22Rv1 (cell line): ENCODE results near the gene CFAP141.

Experiments used
- H3K27ac ChIP-seq: fragments of 450-650 bp; 2 replicates; pipeline ENCODE4 v1.5.1; 2017
- CTCF ChIP-seq: fragments of 450-650 bp; IDR thresholded peaks from 2 replicates; pipeline ENCODE4 v1.5.1; 2017; ENCODE audit warnings: mild to moderate bottlenecking
- ZFX ChIP-seq: fragments of 450-650 bp; IDR thresholded peaks from 2 replicates; pipeline ENCODE4 v1.6.1; 2017; ENCODE audit warnings: antibody characterized with exemption, borderline replicate concordance

CFAP141 gene

GRCh38 chr1:154154534-154155191, 51.5 kb downstream of the CFAP141 start, which contains the start of gene NUP210L:
TSS of gene NUP210L (minus strand) at chr1:154155073.
- peak within 1 kb of the TSS; percentile 43 for H3K27ac ChIP-seq
- no peak for TF ChIP-seq ZFX
- no peak for TF ChIP-seq CTCF

GRCh38 chr1:154154053-154154452, 52.1 kb downstream of the CFAP141 start:
- TF ChIP-seq ZFX (no peak), CTCF (no peak)

GRCh38 chr1:154151311-154151710, 54.8 kb downstream of the CFAP141 start:
- TF ChIP-seq ZFX: no peak
- no peak for TF ChIP-seq CTCF
- no peak overlapping the region for H3K27ac ChIP-seq

More at GRCh38 chr1:154154053-154154452, 52.1 kb downstream of the CFAP141 start:
- H3K27ac ChIP-seq: no peak overlapping the region
